ENCODE data around the gene GPC6.
"Not testable (repeated sequence)": the region's sequence is repeated elsewhere in the genome, so short reads cannot be mapped to it uniquely, and the experiment has no call there.

The GPC6 gene

DNA sequence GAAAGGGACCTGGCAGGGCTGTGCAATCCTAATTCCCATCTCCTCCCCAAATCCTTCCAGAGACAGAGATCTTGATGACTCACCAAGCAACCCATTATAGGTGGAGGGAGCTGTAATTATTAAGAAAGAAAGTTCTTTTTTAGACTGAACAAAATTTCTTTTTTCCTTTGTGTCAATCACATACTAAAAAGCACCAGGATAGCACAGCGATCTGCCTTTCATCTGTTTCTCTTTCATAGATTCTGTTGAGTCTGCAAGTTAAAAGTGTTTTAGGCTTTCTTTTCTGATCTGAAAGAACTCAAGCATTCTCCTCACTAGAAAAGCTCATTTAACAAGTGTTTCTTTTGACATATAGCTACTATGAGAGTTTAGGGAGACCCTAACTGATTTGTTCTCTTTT, 1030.1 kb downstream of the GPC6 start:
- in situ Hi-C loops (cut with MboI; ENCODE audit: low sequenced_read_pairs): no loop called here

DNA sequence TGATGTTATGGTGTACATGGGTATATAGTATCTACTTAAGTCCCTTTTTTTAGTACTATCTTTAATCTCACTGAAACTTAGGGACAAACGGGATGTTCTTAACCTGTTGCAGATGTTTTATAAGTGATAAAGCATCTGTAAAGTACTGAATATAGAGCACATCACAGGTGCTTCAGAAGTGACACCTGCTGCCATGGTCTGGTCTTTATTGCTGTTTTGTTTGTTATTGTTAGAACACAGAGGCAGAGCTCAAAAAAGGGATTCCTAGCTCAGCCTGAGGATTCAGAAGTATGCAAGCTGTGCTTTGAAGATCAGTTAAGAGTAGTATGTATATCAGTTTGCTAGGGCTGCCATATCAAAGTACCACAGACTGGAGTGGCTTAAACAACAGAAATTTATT, 1033.4 kb downstream of the GPC6 start:
- in situ Hi-C loops (cut with MboI; ENCODE audit: low sequenced_read_pairs): no loop called here

DNA sequence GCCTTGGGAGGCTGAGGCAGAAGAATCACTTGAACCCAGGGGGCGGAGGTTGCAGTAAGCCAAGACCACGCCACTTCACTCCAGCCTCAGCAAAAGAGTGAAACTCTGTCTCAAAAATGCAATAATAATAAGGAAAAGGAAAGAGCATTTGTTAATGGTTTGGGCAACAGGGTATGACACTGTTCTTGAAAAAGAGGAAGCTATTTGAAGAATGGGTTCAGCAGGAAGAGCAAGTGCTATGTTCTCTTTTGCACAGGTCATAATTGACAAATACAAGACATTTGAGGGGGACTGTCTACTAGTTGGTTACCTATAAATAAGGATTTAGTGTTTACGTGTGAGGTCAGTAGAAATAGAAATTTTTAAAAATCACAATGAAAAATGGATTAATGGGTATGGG, 1034.6 kb downstream of the GPC6 start:
- in situ Hi-C loops (cut with MboI; ENCODE audit: low sequenced_read_pairs): no loop called here

DNA sequence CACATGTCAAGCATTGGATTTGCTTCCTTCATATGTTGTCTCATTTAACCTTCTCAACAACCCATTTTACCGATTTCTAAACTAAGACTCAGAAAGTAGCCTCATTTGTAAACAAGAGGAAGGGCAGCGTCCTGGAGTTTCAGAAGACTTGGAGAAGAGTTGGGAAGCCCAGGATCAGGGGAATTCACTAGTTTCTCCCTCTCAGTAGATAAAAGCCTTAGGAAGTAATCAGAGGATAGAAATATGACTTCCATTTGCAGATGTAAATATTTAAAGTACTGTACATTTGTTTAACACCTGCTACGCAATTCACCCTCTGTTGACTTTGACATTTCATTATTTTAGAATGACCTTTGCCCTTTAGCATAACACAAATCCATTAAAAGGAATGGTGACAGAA, 1036.4 kb downstream of the GPC6 start:
- in situ Hi-C loops (cut with MboI; ENCODE audit: low sequenced_read_pairs): no loop called here

DNA sequence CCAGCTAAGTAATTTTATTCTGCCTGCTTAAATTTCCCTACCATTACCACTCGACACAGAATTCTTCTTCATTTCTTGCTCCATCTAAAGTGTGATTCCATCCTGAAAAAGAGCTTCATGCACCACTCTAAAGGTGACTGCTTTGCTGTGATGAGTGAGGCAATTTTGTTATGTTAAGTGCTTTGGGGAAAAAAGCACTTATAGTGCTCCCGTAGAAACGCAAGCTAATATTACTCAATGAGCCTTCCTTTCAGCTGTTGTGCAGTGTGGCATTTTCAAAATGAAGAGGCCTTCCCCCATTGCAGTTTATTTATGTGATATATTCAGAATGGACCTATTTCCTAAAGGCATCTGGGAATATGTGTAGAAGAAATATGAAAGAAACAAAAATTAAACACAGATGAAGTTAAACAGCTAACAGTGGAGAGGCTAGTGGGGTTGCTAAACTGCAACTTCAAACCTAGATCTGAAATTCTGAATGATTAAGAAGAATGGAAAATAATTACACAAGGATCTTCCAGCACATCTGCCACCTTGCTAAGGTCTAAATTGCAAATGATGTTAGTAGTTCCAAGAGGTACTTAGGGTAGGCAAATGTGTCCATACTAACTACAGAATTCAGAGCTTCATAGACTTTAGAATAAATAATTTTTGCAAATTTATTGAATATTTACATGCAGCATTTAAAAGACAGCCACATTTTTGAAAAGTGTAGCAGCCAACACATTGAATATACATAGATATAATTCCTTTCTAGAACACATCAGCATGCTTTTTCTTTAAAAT, 1041.2 kb downstream of the GPC6 start:
- in situ Hi-C loops (cut with MboI; ENCODE audit: low sequenced_read_pairs): no loop called here

DNA sequence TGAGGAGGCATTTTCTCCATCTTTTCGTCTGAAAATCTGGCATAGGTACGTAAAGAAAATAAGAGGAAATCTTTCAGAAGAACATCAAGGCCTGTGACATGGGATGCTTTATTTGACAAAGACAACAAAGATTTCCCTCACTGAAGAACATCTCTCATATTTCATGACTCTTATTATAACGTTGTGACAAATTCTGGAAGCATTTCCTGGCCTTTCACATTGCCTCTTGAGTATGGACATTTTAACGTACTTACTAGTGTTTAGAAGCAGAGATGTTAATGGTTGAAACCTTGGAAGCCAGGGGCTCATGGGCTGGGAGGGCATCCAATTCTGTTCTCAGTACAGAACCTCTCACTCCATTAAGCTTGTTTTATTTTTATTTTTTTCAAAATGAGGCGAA, 1042.1 kb downstream of the GPC6 start:
- in situ Hi-C loops (cut with MboI; ENCODE audit: low sequenced_read_pairs): no loop called here

DNA sequence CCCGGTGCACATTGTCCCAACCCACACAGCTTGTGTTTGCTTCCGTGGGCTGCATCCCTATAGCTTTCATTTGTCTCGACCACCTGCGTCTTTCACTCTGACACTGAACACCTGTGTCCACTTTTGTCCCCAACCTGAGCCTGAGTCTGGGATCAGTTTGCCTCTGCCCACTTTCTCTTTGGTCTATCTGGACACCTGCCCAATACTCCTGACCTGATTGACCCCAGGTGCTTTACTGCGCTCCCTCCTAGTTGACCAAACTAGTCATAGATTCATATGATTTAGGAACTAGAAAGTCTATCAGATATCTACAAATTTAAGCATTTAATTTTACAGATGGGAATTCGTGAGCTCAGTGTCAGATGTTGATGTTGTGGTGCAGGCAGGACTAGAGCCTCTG, 1043.0 kb downstream of the GPC6 start:
- in situ Hi-C loops (cut with MboI; ENCODE audit: low sequenced_read_pairs): no loop called here

DNA sequence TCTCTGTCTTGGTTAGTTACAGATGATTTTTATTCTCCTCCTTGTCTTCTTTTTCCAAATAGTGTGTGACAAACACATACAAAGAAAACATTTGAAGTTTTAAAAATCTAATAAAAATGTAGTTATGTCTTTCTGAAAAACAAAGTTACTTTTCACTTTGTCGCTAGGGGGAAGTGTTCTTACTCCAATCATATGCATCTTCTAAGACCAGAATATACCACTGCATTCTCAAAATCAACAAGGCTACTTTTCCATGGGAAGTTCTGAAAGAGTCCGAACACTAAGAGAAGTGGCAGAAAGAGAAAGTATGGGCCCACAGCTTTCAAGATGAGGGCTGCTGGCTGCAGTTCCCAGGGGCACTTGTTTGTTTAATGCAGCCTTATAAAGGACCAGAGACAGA, 1043.9 kb downstream of the GPC6 start:
- in situ Hi-C loops (cut with MboI; ENCODE audit: low sequenced_read_pairs): no loop called here

DNA sequence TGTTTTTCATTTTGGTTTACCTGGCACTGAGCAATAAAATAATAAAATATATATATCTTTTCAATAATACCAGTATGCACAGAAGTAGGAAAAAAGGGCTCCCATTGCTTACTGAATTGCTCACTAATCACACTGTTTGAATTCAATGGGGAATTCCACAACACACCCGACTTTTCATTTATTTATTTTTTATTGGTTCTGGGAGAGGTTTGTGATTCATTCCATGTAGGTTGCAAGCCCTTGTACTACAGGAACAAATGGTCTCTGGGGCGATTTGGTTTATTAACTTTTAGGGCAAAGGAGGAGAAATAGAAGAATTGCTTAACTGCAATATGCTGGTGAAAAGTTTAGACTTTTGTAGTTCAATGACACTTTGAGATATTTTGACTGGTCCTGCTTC, 1045.4 kb downstream of the GPC6 start:
- in situ Hi-C loops (cut with MboI; ENCODE audit: low sequenced_read_pairs): no loop called here

DNA sequence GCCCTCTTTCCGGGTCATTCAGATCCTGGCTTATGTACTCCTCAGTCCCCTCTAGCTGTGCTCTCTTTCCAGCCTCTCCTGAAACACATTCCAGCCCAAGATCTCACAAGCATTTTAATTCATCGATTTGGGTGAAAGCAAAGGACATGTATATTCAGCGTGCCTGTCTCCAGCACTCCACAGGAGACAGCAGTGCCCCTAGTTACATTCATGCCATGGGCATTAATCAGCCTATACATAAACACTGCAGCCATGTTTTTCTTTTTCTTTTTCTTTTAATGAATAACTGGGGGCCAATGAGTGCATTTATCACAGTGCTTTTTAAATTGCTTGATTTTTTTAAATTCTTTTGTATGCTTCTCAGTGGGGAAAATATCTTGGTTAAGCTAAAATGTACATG, 1053.7 kb downstream of the GPC6 start:
- in situ Hi-C loops (cut with MboI; ENCODE audit: low sequenced_read_pairs): no loop called here

DNA sequence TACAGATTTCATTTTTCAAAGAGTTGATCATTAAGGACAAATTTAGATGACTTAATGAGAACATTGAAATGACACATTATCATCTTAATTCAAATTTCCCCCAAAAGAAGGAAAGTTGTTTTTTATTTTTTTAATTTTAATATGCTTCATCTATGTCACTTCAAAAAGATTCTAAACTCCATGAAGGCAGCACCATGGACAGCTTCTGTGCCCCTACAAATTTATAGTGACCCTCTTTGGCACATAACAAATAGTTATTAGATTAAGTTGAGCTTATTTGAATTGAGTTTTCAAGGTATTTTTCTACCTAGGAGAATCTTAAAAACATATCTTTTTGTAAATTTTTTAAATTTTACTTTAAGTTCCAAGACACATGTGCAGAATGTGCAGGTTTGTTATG, 1054.2 kb downstream of the GPC6 start:
- in situ Hi-C loops (cut with MboI; ENCODE audit: low sequenced_read_pairs): no loop called here

DNA sequence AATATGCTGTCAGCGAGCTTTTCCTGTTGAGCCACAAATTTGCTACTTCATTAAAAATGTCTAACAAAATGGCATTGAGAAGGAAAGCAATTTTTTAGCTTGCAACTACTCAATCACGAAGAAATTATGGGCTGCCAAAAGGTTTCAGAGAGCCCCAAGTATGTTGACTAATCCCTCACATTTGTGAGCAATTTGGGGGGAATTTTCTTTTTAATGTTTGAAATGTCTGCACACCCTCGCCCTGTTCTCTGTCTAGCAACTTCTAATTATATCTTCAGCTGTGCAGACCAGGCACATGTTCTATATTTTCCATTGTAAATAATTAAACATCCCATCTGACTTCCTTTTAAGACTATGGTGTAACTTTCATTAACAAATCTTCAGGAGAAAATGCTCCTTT, 1060.0 kb downstream of the GPC6 start:
- in situ Hi-C loops (cut with MboI; ENCODE audit: low sequenced_read_pairs): no loop called here

DNA sequence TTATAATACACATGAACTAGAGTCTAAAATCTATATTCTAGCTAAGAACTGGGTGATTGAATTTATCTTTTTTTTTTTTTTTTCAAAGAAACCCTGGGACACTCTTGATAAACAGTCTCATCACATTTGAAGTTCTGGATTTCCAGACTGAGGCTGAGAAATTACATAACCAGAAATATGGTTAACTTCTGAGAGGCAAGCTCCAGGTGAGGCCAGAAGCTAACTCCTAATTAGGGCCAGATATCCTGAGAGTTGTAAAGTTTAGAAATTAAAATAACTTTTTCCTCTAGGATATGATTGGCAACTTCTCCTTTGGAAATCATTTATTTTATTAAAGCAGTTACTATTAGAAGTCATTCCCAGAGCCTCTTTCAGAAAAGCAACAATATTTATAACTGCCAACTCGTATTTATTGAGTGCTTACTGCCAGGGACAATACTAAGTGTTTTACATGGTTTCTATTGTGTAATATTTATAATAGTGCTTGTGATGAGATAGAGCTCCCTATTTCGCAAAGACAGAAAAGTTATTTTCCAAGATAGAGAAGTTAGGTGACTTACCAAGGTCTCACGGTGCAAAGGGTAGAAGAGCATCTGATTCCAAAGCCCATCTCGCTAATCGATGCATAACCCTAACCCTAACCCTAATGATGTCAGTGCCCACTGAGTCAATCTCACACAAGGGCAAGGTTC, 1065.2 kb downstream of the GPC6 start:
- in situ Hi-C loops (cut with MboI; ENCODE audit: low sequenced_read_pairs): no loop called here

DNA sequence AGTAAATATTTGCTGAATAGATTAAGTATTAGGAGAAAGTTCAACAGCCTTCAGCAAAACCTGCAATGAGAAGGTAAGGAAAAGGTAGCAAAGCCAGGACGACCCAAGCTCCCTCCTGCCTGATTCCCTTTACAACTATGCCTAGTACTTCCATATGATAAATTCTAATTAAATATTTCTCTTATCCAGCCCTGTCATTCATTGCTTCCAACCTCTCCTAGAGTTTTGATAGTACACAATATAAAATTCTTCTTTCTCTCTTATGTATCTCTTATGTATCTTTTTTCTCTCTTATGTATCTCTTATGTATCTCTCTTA, 1065.7 kb downstream of the GPC6 start:
- in situ Hi-C loops (cut with MboI; ENCODE audit: low sequenced_read_pairs): no loop called here

DNA sequence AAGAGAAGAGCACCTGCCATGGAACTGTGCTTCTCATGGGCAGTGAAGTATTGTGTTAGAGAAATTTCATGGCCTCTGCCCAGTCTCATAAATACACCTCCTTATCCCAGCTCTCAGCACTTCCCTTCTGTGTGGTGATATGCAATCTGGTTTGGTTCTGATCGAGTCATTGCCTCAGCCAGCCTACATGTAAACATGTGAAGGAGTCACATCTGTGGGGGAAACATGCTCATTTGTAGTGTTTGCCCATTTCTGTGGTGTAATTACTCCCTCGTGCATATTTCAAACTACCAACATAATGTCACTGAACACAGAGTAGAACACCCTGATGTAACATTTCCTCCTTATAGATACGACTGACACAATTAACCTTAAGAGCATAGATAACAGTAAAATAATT, 1069.9 kb downstream of the GPC6 start:
- in situ Hi-C loops (cut with MboI; ENCODE audit: low sequenced_read_pairs): no loop called here

DNA sequence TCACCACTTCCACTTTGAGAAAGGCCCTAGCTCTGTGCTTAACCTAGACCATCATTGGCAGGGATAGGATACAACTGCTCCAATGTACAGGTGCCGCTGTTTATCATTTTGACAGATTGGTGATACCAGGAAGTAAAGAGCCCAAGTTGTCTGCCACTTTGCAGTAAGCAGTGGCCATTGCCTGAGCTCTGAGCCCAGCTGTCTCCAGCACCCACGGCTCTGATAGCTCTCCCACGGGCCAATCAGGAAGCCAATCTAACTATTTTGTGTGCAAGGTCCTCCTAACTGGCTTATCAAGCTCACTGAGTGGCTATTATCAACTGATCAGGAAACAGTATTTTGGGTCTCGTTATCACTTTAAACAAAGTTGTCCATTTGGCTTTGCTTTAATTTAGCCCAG, 1071.7 kb downstream of the GPC6 start:
- in situ Hi-C loops (cut with MboI; ENCODE audit: low sequenced_read_pairs): no loop called here

DNA sequence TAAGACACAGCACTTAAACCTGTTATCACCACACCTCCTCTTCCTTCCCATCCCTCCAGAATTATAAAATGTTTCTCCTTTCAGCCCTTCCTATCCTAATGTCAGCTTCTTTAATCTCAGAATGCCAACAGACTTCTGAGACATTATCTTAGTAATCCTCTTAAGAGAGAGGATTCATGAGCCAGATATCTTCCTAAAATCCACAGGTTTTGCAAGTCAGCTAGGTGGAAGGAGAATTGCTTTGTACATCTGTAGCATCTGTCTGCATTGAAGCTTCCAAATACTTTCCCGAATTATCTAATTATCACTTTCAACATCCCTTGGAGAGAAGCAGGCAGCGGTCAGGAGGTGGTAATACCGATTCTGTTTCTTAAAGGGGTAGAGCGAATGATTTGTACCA, 1073.8 kb downstream of the GPC6 start:
- in situ Hi-C loops (cut with MboI; ENCODE audit: low sequenced_read_pairs): no loop called here

DNA sequence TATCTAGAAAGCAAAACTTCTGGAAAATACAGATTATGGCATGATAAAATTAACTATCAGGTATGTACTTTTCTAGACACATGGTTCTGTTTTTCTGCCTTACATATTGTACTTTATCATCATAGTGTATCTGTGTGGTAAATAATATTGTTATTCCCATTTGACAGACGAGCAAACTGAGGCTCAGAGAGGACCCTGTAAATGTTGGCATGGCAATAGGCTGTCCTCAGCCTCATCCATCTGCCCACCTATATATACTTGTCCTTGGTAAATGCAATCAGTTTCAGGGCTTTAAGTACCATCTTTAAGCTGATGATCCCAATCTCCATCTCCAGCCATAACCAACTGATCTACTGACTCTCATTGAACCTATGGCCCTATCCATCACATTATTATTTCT, 1074.9 kb downstream of the GPC6 start:
- in situ Hi-C loops (cut with MboI; ENCODE audit: low sequenced_read_pairs): no loop called here

DNA sequence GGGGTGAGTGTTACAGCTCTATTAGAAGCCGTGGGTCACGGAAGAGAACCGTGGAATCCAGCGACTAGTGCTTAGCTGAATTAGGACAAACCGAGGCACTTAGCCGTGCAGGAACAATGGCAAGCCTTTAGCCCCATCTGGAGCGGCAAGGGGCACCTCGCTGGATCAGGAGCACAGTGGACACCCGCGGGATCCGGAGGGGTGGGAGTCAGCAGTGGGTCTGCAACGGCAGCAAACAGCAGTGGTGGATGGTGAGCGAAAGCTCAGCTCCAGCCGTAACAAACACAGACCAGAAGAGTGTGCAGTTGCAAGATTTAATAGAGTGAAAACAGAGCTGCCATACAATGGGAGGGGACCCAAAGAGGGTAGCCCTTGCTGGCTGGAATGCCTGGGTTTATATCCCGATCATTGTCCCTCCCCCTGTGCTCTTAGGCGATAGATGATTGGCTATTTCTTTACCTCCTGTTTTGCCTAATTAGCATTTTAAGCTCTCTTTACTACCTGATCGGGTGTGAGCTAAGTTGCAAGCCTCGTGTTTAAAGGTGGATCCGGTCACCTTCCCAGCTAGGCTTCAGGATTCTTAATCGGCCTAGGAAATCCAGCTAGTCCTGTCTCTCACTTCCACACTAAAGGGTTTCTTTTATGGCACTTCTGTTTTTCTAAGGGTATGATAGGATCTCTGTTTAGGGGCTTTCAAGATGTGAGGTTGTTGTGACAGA, 1076.4 kb downstream of the GPC6 start:
- in situ Hi-C loops (cut with MboI; ENCODE audit: low sequenced_read_pairs): not testable (repeated sequence)

DNA sequence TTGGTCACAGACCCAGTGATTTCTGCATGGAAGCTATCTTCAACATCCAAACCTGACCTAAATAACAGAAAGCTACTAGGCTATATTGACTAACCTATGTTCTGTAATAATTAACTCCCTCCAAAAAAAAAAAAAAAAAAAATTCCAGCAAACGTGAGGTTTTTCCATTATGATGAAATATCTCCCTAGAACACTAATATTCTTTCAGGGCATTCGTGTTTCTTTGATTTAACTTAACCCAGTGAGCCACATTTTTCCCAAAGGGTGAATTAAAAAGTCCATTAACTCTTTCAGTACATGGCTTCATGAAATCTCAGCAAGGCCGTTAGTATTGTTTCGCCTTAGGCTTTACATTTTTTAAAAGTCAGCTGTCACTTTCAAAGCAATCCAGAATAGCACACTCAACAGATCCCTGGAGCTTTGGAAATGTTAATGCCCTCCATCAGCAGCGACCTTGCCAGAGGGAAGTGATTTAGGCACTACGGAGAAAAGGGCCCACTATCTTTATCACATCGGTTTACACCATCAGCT, 1077.1 kb downstream of the GPC6 start:
- in situ Hi-C loops (cut with MboI; ENCODE audit: low sequenced_read_pairs): no loop called here

DNA sequence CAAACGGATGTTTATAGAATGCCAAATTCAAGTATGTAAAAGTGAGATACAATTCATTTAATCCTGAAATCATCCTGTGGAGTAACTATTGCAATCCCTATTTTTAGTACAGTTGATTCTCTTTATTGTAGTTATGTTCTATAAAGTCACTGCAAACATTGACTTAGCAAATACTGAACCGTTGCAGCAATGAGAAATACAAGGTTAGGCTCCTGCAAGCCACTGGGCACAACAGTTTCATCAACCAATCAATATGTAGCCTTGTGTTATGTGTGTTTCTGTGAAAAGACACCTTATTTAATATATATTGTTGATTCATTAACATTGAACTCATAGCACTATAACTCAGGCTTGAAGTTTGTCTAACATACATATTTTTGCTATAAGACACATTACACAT, 1078.4 kb downstream of the GPC6 start:
- in situ Hi-C loops (cut with MboI; ENCODE audit: low sequenced_read_pairs): no loop called here

DNA sequence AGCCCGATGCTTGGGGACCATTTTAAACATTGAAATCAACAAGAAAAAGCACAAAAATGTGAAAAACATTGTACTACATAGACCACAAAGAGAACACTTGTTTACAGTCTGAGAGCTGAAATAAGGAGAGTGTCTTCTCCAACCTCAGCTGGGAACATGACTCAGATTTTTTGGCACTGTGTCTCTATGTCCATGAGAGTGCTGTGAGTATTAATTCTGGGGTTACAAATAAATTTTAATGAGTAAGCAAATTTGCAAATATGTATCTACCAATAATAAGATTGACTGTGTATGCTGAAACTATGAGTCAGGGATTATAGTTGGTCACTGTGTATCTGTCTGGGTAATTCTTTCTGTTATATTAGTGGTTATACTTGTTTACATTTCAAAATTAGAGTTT, 1078.9 kb downstream of the GPC6 start:
- in situ Hi-C loops (cut with MboI; ENCODE audit: low sequenced_read_pairs): no loop called here

Measured in hTERT RPE-1 (cell line).